ENCODE measurements around the gene USP16. TPM values are rescaled to one million over a fixed set of nuclear protein-coding genes. Genes with fewer than 3 reads are reported as not detected.

The USP16 gene
- total RNA-seq, 1 experiment from 2014 or later: 40.4 TPM

DNA sequence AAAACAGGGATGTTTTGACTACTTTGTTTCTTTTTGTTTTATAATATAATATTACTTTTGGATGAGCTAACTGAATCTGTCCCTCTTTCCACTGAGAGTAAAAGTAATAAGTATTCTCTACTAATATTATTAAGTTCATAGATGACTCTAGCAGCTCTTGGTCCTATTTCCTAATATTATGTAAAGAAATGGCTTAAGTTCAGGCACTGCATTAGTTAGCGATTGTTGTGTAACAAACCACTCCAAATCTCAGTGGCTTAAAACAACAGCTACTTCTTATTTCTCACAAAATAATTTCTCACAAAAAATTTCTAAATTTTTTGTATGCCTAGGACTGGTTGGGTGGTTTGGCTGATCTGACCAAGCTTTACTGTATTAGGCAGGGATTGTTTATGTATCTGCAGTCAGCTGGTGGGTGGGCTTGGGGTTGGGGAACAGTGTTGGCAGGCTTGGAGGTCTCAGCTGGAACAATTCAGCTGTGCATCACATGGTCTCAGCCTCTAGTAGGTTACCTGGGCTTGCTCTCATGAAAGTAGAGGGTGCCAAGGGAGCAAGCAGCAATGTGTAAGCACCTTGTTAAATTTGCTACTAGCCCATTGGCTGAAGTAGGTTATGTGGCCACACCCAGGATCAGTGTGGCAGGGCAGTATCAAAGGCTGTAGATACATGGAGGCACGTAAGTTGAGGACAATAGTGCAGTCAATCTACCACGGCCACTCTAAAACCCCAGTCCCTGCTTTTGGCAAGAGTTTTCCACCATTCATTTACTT, 57.8 kb downstream of the USP16 start:
- DNase-seq (ENCODE audit: low read depth): no peak

- DNase-seq (ENCODE audit: low read depth): no peak
Measured at GRCh38 chr21:29083306-29083705, 58.8 kb downstream of the USP16 start.

GRCh38 chr21:29084372-29084771, 59.9 kb downstream of the USP16 start:
- no peak for DNase-seq (ENCODE audit: low read depth)

DNA sequence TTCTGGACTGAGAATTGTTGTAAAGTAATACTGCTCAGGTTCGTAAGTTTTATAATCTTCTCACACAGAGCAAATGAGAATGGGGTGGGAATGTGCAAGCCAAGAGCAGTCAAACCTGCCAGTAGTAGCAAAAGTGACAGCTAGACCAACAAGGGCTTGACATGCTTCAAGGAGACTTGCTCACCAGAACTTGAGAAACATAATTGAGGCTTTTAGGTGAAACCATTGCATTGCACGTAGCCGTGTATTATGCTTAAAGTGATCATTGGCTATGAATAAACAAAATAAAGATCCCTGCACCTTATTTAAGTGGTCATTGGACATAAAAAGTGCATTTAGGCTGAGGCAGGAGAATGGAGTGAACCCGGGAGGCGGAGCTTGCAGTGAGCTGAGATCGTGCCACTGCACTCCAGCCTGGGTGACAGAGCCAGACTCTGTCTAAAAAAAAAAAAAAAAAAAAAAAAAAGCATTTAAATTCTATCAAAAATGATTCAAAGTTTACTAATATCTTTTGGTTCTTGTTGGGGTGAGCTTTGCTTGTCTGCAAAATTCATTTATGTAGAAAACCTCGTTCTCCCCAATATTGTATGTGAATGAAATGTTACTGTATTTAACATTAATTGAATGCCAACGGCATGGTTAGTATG, 60.8 kb downstream of the USP16 start:
- DNase-seq (ENCODE audit: low read depth): no peak

- peak; percentile 82 for DNase-seq (ENCODE audit: low read depth)
Measured at GRCh38 chr21:29091033-29091432, 66.6 kb downstream of the USP16 start.

DNA sequence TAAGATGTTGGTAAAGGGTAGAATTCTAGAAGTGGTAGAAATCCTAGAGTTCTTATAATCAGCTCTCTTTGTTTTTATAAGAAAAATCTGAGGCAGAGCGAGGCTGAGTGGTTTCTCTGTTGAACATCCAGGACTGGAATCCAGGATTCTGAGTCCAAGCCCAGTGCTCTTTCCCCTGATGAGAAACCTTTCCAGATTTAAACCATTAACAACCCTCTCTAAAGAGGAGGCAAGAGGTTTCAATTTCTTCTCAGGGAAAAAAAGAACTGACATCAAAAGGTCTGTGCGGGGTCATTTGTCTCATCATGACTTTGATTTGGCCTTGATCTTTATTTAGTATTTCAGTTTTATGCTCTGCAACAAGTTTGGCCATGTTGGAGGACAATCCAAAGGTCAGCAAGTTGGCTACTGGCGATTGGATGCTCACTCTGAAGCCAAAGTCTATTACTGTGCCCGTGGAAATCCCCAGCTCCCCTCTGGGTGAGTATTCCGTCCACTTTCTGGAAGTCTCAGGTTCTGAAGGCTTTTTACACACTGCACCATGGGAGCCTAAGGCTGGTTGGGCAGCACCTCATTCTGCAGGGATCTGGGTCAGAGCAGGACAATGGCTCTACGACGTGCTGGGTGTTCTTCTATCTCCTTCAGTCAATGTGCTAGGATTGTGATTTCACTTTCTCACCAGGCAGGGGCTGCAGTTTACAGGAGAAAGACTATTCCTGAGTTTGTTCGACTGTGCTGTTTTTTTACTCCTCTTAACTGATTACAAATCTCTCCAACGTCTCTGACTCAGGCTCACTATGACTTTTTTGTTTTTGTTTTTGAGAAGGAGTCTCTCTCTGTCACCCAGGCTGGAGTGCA, 67.9 kb downstream of the USP16 start:
- DNase-seq (ENCODE audit: low read depth): peak; percentile 51

DNA sequence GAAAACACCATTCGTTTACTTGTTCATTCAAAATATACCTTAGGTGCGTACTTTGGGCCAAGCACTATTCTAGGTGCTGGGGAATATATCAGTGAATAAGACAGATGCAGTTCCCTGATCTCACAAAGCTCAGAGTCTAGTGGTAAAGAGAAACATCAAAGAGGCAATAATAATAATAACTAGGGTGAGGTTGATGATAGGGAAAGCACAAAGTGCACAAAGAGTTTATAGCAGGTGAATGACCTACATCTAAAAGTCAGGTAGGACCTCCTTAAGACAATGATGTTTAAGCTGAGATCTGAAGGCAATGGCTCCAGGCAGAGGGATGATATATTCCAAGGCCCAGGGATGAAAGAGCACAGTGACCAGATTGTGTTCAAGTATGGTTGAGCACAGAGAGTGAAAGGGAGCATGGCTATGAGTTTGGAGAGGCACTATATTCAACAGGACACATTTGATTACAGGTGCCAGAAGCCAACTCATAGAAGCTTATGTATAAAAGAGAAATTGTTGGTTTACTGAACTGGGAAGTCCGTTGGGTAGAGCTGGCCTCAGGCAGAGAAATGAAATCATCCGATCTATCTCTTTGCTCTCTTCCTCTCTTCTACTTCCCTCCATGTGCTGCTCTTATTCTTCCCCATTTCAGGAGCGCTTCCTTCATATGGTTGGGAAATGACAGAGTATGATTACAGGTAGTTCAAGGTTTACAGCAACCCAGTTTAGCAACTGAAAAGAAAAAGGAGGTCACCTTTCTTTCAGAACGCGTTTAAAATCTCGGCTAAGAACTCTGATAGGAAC, 71.9 kb downstream of the USP16 start:
- no peak for DNase-seq (ENCODE audit: low read depth)

GRCh38 chr21:29098156-29098555, 73.7 kb downstream of the USP16 start:
- DNase-seq (ENCODE audit: low read depth): no peak

- no peak for DNase-seq (ENCODE audit: low read depth)
Measured at GRCh38 chr21:29102791-29103257, 78.4 kb downstream of the USP16 start.

Other genes with a start within 250 kb of the USP16 start
- 18.3 and 18.5 TPM in 2 replicates for gene LTN1, start 31.8 kb upstream of the USP16 start, total RNA-seq (2014; rRNA removed; shearing (Covaris generic))
- 20.7 and 21.1 TPM in 2 replicates for gene RWDD2B, start 5.3 kb upstream of the USP16 start, total RNA-seq (2014; rRNA removed; shearing (Covaris generic))
- 342 and 347 TPM in 2 replicates for gene CCT8, start 49.0 kb downstream of the USP16 start, total RNA-seq (2014; rRNA removed; shearing (Covaris generic))
- 3.5 and 5.6 TPM in 2 replicates for gene MAP3K7CL, start 106.0 kb downstream of the USP16 start, total RNA-seq (2014; rRNA removed; shearing (Covaris generic))